IPS-NIHi7 (cell line): ENCODE measurements around the gene DUSP22.

Experiments
- DNase-seq: peaks from one replicate; pipeline ENCODE4 v3.0.0; 2012; ENCODE audit warnings: mixed read lengths; ENCODE audit errors: extremely low spot score

The DUSP22 gene

DNA sequence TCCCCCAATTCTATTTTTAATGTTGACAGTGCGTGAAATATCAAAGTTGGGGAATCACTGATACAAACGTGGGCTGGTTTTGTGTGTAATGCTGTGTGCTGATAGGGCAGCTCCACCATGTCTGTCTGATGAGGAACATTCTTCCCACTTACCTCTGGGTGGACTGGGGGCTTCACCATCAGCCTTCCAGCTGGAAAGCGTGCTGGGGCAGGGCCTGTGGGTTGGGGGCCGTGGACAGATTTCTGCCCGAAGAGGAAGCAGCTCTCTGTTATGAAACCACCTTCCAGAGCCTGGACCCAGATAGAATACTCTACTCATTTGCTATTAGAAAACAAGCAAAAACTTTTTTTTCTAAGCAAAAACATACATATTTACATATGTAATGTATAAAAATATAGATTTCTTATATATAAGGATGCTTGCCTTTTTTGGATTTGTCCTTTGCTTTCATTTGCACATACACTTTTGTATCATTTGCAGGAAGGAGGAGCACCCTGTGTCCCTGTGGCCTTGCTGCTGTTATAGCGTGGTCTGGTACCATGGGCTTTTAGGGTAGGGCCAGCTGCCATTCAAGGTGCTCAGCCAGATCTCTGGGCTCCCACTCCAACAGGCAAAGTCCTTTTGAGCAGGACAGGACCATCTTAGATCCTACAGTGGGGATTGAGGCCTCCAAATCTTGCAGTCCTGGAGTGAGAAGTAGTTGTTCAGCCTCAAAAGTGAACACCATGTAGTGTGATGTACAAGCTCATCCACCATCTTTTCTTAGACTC is 48.1 kb downstream of the DUSP22 start:
- DNase-seq = no peak

DNA sequence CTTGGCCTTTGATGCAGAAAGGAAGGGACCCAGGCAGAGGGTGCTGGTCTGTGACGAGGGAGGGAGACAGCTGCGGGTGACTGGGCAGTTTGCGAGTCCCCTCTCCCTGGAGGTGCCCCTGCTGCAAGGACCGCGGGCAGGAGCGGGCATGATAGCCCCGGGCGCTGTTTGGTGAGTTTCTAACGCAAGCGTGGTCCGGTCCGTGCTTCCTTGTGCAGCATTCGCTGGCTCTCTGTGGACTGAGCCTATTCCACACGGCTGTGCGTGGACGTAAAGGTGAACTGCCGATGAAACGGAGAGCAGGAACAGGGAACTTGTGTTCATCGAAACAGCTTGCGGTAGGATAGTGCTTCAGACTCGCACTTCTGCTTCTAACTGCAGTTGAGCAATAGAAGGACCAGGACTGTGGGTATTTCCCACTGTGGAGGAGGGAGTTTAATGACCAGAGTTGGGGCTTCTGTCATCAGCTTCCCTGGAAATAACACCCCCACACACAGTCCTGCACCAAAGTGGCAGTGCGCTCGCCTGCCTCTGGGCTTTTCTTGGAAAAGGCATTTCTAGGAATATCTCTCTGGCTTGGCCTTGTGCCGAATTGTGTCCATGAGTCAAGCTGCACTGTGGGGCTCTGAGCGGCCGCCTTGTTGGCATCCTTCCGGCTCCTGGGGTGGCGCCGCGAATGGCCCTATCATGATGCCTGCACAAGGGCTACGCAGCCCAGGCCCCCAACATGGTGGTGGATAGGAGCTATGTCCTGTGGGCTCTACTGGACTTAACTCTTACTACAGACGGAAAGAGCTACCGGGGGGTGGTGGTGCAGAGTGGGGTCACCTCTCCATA is 48.9 kb downstream of the DUSP22 start:
- no peak for DNase-seq

DNA sequence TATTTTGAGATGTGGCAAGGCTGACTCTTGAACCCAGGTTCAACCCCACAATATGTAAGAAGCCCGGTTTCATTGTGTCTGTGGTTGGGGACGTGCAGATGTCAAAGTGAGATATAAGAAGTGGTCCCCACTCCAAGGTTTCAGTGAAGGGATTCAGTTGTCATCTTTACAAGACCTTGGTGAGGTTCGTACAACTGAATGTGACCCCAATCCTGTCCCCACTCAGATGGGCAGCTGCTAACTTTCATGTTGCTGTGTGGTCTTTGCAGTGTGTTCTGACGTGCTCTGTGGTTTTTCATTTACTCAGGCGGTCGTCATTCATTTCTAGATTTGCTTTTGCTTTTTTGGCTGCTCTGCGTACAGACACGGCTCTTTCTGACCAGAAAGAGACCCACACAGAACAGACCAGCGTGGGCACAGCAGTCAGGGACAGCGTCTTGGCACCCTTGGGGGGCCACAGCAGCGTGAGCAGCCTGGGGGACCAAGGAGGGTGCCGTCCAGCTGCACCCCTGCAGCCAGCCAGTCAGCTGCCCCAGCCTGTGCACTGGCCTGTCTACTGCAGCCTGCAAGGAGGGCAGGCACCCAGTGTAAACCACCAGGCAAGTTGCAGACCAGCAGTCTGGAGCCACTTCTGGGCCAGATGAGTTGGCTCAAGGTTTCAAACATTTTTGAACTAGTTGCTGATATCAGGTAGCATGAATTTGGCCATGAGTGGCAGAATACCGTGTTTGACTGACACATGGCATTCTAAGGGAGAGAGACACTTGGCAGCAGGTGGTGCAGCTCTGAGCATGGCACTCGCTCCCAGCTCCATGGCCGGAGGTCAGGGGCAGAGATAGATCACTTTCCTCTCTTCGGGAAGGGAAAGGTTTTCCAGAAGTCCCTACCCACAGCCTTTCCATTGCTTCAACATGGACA is 49.9 kb downstream of the DUSP22 start:
- no peak for DNase-seq

DNA sequence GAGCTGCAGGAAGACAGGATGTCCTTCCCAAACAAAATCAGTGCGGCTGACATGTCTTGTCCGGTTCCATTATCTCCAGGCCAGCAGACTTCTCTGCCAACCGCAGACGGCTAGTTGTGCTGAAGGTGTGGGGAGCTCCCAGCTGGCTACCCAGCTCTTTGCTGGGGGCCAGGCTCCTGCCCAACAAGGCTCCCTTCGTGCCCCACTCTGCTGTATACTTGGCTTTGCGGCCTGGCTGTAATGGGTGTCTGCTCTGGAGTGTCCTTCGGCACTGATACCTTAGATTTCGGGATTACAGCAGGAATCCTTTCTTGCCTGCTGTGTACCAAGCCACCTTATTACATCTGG is 50.5 kb downstream of the DUSP22 start:
- no peak for DNase-seq

DNA sequence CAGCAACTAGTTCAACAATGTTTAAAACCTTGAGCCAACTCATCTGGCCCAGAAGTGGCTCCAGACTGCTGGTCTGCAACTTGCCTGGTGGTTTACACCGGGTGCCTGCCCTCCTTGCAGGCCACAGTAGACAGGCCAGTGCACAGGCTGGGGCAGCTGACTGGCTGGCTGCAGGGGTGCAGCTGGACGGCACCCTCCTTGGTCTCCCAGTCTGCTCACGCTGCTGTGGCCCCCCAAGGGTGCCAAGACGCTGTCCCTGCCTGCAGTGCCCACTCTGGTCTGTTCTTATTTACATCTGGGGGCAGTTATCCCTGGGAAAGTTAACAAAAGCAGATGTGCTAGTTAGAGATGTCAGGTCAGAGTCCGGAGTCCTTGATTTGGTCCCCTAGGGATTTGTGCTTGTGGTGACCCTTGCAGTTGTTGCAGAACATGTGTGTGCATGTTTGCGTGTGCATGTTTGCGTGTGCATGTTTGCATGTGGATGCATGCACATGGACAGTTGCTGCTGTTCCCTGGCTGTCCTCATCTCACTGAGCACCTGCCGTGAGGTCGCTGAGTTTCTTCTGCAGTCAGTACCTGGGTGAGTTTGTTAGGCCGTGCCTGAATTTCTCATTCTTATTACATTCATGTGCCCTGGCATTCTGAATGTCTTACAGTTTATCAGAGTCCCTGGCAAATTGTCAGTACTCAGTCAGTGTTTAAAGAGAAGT is 51.1 kb downstream of the DUSP22 start:
- no peak for DNase-seq

DNA sequence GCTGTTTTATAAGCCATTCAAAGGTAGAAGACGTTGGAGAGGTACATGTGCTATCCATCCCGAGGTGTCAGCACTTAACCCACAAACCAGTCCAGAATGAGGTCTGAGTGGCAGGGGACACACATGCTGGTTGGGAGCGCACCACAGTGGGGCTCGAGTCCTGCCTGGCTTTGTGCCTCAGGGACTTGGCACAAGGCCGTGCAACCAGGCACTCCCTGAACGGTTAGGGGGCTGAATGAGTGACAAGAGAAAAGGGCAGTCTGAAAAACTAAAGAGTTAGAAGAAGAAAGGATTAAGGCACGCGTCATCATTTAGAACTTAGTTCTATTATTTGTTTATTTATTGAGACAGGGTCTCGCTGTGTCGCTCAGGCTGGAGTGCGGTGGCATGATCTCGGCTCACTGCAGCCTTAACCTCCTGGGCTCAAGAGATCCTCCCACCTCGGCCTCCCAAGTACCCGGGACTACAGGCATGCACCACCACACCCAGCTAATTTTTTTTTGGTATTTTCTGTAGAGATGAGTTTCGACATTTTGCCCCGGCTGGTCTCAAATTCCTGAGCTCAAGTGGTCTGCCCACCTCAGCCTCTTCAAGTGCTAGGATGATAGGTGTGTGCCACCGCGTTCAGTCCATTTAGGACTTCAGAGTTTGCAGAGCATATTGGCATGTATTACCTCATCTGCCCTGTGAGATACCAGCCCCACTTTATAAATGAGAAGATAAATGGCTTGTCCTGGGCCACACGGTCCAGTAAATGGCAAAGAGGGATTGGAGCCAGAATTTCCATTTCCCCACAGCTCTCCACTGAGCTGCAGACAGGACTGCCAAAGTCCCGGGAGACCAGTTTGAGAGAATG is 51.9 kb downstream of the DUSP22 start:
- DNase-seq = no peak

DNA sequence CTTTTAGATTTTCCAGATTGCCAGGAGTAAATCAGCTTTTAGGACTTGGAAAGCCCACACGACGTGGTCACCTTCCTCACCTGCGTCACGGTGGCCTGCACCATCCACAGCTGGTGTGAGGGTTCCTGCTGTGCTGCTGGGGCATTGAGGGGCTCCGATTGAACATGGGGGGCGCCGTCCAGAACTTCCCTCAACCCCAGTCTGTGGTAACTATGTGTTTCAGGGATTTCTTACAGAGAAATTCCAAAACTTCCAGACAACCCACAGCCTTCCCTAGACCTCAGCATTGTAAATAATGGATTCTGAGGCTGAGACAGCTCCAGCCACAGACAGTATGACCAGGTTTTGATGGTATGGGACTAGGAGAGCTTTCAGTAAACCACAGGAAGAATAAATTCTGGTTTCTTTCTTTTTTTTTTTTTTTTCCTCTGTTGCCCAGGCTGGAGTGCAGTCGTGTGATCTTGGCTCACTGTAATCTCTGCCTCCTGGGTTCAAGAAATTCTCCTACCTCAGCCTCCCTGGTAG is 52.6 kb downstream of the DUSP22 start:
- DNase-seq = no peak

DNA sequence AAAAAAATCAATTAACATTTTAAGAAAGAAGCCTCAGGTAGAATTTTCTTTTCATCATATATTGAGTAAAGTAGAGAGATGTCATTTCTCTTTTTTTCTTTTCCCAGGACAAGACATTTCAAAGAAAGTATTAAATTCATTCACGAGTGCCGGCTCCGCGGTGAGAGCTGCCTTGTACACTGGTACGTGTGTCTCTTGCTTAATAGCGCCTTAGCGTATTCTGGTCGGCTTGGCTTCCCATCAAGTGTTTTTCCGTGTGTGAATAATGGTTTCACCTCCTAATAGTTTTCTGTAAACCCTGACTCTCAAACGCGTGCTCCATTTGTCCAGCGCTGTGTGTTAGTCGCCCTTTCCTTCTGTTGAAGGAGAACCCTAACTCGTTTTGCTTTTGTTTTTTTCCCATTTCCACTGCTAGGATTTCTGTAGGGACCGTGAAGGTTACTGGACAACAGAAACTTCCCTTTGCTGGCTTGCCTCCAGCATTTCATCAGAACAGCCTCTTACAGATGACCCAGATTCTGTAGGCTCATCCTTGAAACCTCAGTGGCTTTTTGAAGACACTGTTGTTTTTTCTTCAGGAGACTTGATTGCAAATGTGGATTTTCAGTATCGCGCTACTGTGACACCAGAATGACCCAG is 53.6 kb downstream of the DUSP22 start:
- DNase-seq = no peak

DNA sequence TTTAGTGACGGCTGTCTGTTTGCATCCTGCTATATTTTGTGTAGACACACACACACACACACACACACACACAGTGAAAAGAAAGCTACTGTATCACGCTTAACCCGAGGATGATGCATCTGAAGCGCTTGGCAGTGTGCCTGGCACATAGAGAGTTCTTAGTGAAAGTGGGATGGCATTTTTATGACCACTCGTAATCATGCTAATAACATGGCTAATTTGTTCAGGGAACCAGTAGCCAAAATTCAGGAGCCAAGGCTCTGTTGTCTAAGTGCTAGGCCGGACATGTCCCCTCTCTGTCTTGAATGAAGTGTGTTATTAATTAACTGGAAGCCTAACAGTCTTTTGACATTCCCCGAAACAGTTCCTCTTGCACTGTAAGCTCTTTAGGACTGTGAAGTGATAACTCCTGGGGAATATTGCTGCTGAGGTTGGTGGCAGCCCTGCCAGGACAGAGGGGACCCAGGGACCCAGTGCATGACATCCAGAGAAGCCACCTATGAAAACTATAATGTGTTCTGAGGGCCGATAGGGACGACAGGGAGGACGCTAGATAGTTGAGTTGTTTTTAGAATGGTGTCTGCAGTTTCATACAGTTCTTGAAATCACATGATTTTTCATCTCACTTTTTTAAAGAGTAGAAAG is 54.2 kb downstream of the DUSP22 start:
- no peak for DNase-seq

DNA sequence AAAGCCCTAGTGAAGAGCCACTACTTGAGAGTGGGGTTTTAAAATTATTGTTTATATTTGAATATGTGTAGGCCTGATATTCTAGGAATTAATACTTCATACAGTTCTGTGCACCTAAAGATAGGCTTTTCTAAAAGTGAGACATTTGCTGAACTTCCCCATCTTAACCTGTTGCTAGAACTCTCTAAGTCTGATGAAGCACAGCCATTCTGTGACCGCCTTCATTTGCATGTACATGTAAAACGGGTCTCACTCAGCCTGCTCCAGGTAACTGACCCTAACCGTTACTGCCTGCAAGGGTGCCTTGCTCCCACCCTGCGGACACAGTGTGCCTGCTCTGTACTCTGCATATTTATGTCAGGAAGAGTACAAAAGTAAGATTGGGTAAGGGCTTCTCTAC is 54.9 kb downstream of the DUSP22 start:
- DNase-seq = no peak

DNA sequence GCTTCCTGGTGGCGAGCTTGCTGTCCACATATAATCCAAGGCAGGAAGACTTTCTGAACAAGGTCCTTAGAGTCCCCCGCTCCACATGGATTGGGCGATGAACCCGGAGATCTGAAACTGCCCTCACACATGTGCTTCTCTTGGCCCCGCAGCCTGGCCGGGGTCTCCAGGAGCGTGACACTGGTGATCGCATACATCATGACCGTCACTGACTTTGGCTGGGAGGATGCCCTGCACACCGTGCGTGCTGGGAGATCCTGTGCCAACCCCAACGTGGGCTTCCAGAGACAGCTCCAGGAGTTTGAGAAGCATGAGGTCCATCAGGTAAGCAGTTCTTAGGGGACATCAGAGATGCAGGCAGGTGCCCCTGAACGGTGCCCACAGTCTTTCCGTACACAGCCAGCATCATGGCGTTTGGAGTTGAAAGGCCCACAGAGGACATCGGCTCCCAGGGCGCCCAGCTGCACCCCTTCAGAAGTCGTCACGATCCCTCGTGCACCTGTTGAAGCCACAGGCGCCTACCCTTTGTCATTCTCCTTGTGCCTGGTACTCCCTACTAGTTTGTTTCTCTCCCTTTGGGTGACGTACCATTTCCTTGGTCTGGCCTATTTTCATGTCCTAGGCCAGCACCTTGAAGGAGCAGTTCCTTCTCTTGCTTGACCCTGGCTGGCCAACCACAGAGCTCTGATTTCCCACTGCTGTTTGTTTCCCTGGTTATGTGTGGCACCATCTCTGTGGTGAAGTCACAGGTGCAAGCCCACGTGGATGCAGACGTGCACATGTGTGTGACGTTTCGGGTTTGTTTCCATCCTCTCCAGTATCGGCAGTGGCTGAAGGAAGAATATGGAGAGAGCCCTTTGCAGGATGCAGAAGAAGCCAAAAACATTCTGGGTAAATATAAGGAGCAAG is 55.9 kb downstream of the DUSP22 start:
- DNase-seq = no peak

DNA sequence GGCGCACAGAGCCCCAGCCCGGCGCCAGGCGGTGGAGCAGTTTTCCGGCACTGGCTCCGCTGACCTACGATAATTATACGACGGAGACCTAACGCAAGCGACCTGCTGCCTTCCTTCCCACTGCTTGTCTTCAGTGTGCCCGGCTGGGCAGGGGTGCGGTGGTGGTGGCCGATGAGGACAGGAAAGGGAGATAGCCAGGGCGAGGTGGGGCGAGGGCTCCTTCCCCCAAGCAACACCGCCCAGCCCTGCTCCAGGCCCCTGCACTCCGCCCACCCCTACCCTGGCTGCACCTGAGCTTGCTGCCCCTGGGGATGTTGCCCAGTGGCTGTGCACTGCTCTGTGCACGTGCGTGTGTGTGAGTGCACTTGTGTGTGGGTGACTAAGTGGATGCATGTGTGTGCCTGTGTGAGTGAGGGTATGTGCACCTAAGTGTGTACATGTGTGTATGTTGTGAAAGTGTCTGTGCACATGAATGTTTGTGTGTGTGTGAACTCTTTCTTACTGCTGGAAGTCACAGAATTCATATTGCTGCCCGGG is 56.6 kb downstream of the DUSP22 start:
- no peak for DNase-seq

DNA sequence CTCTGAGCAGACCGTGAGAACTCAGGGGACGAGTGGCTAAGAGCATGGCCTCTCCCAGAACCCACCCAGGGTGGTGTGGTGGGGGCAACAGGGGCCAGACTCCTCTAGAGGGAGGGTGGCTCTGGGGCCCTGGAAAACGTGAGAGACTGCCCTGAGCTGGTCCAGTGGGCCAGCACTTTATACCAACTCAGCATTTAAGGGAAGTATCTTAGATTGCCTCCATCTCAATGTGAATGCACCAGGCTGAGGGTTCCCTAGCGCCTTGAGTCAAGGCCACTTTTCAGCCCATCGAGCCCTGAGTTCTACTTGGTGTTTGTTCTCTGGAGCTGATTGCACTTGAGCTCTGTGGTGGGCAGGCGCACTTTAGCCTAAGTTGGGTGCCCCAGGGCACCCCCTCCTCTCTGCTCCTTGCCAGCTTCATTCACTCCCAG is 57.2 kb downstream of the DUSP22 start:
- DNase-seq = no peak

DNA sequence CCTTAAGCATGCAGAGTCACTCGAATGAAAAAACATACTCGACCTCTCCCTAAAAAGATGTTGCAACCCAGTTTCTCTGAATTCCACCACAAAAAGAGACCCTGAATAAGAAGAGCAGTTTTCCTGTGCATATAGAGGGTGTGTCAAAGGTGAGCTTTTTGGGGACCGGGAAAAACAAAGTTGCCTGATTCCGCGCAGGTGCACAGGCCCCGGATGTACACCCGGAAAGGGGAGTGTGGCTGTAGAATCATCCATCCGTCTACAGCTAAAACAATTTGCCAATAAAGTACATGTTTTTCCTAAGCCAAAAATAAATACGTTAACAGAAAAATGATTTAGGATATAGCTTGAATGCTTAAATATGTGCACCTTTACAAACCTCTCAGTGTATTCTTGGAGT is 58.1 kb downstream of the DUSP22 start:
- no peak for DNase-seq

DNA sequence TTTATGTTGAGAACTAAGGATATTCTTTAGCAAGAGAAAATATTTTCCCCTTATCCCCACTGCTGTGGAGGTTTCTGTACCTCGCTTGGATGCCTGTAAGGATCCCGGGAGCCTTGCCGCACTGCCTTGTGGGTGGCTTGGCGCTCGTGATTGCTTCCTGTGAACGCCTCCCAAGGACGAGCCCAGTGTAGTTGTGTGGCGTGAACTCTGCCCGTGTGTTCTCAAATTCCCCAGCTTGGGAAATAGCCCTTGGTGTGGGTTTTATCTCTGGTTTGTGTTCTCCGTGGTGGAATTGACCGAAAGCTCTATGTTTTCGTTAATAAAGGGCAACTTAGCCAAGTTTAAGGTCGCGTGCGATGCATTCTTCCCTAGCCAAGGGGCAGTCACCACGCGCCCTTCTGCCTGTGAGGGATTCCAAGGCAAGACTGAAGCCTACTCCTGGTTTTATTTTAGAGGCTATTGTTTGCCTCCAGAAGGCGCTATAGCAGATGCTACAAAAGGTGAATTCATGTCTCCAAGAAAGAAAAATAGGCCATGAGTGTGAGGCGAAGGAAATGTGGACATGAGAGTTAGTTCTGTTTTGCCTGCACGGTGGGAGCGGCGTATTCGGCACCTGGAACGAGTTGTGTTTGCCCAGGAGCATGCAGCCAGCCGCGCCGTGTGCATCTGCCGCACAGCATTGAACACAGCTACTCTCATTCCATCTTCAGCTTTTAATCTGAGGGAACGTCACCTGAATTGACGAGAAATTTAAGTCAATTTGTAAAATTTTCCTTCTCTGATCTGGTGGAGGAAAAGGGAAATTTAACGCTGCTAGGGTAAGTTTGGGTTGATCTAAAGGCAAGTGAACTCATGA is 59.0 kb downstream of the DUSP22 start:
- no peak for DNase-seq

DNA sequence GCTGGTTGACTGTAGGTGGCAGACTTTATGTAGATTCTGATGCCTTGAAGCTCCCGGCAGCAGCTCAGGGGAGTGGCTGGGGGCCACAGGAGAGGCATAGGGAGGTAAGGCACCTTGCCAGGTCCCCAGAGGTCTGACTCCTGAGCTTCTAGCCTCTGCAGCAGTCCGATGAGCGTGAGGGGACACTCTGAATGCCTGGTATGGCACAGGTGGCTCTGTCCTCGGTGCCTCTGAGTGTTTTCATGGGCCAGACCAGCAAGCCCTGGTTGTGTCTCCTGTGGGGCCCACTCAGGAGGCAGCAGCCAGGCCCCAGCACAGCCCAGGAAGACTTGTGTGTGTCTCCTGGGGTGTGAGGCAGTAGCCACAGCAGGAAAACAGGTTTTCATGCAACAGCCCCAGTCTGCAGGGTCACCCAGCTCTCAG is 59.6 kb downstream of the DUSP22 start:
- peak; percentile 39 for DNase-seq

DNA sequence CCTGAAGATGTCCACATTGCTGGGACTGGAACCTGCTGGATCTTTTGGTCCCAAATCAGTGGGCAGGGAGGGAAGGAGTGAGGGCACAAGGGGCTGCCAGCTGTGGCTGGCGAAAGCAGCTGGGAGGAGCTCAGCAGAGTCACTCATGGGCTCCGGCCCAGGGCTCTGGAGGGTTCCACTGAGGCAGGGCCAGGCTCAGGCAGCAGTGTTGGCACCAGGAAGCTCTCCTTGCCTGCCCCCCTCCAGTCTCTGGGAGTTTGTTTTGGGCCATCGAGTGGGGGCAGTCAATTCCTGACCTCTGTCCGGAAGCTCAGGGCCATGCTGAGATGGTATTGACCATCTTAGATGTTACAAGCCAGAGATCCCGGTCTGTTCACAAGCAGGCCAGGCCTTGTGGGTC is 60.2 kb downstream of the DUSP22 start:
- DNase-seq = no peak
